CD4-positive, alpha-beta T cell treated with Interleukin-12 subunit alpha and Interleukin-12 subunit beta, for 1 hour (primary cell): ENCODE data around the gene F10.
"Not testable (repeated sequence)": the region's sequence is repeated elsewhere in the genome, so short reads cannot be mapped to it uniquely, and the experiment has no call there.

Source experiments
- DNase-seq: peaks from one replicate; pipeline ENCODE4 v3.0.0-alpha.2; 2020

The F10 gene

GRCh38 chr13:113122550-113123225 lies at the start of gene F10:
F10 (plus strand) TSS chr13:113122799; CDS start chr13:113122856, 57 bp downstream.
- DNase-seq = no peak

- DNase-seq = no peak
Measured at GRCh38 chr13:113073942-113074341, 48.7 kb upstream of the F10 start.

GRCh38 chr13:113074401-113074800 lies 48.2 kb upstream of the F10 start:
- no peak for DNase-seq

- no peak for DNase-seq
Measured at GRCh38 chr13:113074876-113075275, 47.7 kb upstream of the F10 start.

GRCh38 chr13:113075711-113076110 lies 46.9 kb upstream of the F10 start:
- no peak for DNase-seq

GRCh38 chr13:113076681-113077401 lies 45.8 kb upstream of the F10 start:
- no peak for DNase-seq

GRCh38 chr13:113077566-113077952 lies 45.0 kb upstream of the F10 start:
- no peak for DNase-seq

GRCh38 chr13:113077953-113078901 lies 44.4 kb upstream of the F10 start:
- no peak for DNase-seq

GRCh38 chr13:113078902-113079780 lies 43.5 kb upstream of the F10 start:
- DNase-seq = no peak

- DNase-seq = not testable (repeated sequence)
Measured at GRCh38 chr13:113079781-113080080, 42.9 kb upstream of the F10 start.

GRCh38 chr13:113080361-113080831 lies 42.2 kb upstream of the F10 start:
- no peak for DNase-seq

- no peak for DNase-seq
Measured at GRCh38 chr13:113080901-113081521, 41.6 kb upstream of the F10 start.

GRCh38 chr13:113082198-113083021 lies 40.2 kb upstream of the F10 start:
- DNase-seq = no peak

GRCh38 chr13:113083022-113083373 lies 39.6 kb upstream of the F10 start:
- DNase-seq = no peak

GRCh38 chr13:113083402-113084061 lies 39.1 kb upstream of the F10 start:
- DNase-seq = no peak

GRCh38 chr13:113084094-113084942 lies 38.3 kb upstream of the F10 start:
- DNase-seq = no peak

- no peak for DNase-seq
Measured at GRCh38 chr13:113084943-113085540, 37.6 kb upstream of the F10 start.

- DNase-seq = no peak
Measured at GRCh38 chr13:113086031-113086750, 36.4 kb upstream of the F10 start.
